GM18867 (cell line): ENCODE measurements around the gene NKX2-3.

Source experiments
- ATAC-seq: cut with Tn5 transposase; IDR thresholded peaks from one replicate; pipeline ENCODE4 v1.9.1; 2021; ENCODE audit warnings: mild to moderate bottlenecking, moderate library complexity; ENCODE audit not compliant: unreplicated experiment

NKX2-3 gene

GRCh38 chr10:99573790-99574189 is 41.0 kb downstream of the NKX2-3 start:
- ATAC-seq = no peak

GRCh38 chr10:99579971-99580370 is 47.2 kb downstream of the NKX2-3 start:
- no peak for ATAC-seq

DNA sequence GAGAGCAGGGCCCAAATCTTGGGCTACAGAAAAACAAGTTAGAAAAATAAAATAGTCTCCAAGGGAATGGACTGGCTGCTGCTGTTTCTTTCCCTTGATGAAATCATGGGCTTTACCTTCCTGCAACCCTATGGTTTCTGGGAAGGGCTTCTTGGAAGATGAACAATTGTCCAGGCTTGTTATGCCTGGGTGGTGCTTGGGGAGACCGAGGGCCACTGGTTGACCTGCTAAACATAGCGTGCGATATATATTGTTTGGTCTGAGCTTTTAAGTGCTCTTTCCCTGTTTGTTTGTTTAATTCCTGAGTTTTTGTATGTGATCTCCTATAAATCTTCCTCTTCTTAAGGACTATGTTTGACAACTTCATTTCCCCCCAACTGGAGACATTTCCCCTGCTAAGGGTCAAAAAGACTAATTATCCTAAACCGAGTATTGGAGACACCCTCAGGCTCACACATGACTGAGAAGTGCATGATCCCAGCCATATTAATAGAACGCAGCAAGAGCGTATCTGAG is 49.6 kb downstream of the NKX2-3 start:
- ATAC-seq = no peak

DNA sequence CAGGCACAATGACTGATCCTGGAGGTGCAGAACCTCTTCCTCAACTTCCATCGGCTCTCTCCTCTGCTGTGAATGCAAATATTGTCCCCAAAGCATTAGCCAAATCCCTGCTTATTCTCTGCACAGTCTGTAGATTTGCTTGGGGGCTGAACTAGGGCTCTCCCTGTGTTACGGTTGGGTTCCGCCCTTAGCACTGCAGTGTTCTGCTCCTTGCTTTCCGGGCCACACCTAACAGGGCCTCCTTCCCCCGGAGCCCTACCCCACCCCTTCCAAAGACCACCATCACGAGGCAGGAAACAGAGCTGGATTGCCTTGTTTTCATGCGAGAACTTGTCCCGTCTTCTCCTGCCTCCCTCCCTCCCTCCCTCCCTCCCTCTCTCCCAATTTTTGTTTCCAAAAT is 50.9 kb downstream of the NKX2-3 start:
- ATAC-seq = no peak
